ENCODE measurements around the gene RAB3GAP2.
"Not testable (repeated sequence)": the region's sequence is repeated elsewhere in the genome, so short reads cannot be mapped to it uniquely, and the experiment has no call there.

The RAB3GAP2 gene

DNA sequence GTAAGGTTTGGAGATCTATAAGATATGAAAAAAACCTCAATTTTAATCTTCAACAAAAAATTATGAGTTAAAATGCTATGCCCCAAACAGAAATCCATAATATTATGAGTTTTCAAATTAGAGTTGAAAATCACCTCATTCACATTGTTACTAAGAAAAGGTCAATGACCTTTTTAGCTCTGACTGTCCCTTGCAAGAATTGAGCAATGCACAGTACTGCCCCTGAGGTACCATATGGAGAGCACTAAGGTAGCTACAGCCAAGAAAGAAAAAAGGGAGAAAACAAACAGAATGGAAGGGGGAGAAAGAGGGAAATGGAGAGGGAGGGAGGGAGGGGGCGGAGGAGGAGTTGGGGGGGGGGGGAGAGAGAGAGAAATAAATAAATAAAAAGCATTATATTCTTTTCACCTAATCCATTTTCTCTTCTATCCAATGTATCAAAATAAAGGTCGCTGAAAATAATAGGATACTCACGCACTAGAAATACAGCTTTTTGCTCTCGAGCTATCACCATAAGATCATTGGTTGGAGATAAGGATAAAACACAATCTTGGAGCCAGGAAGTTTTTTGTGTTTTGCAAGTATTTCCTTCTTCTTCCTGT, 58.8 kb downstream of the RAB3GAP2 start:
- DNase-seq (ENCODE audit: low read depth in 1 of 2, low spot score in 1 of 2) = no peak

DNA sequence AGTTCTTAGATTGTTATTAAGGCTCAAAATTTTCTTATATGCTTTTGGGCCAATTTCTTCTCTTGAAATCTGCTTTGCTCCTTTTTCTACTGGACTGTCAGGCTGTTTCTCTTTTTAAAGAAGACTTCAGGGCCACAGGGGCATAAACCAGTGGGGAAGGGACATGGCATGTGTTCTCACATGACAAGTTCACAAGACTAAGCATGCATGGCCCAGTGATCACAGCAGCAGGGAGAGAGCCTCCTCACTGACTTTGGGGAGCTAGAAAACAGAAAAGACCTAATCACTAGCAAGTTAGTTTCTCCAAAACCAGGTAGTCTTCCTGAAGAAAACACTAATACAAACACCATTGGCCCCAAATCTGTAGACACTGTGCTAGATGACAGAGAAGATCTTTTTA, 64.8 kb downstream of the RAB3GAP2 start:
- DNase-seq (ENCODE audit: low read depth in 1 of 2, low spot score in 1 of 2) = no peak

DNA sequence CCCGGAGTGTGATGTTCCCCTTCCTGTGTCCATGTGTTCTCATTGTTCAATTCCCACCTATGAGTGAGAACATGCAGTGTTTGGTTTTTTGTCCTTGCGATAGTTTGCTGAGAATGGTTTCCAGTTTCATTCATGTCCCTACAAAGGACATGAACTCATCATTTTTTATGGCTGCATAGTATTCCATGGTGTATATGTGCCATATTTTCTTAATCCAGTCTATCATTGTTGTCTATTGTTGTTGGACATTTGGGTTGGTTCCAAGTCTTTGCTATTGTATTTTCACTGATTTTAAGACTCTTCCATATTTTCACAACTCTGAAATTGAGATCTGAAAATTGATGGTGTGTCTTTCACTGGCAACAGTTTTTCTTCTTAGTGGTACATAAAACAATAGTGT, 67.5 kb downstream of the RAB3GAP2 start:
- DNase-seq (ENCODE audit: low read depth in 1 of 2, low spot score in 1 of 2) = not testable (repeated sequence)

DNA sequence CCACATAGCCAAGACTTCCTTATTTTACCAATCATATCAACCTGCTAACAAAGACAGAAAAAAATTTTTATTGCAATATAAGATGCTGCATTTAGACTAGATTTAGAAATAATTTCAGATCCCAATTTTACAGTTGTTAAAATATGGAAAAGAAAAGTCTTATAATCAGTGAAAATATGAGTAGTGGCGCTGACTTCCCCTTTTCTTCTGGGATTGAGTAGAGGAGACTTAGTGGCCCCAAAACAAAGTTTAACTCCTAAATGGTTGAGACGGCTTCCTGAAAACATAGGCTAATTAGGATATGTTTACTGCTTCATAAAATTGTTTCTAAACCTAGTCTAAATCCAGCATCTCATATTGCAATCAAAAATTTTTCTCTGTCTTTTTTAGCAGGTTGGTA, 68.4 kb downstream of the RAB3GAP2 start:
- no peak for DNase-seq (ENCODE audit: low read depth in 1 of 2, low spot score in 1 of 2)

DNA sequence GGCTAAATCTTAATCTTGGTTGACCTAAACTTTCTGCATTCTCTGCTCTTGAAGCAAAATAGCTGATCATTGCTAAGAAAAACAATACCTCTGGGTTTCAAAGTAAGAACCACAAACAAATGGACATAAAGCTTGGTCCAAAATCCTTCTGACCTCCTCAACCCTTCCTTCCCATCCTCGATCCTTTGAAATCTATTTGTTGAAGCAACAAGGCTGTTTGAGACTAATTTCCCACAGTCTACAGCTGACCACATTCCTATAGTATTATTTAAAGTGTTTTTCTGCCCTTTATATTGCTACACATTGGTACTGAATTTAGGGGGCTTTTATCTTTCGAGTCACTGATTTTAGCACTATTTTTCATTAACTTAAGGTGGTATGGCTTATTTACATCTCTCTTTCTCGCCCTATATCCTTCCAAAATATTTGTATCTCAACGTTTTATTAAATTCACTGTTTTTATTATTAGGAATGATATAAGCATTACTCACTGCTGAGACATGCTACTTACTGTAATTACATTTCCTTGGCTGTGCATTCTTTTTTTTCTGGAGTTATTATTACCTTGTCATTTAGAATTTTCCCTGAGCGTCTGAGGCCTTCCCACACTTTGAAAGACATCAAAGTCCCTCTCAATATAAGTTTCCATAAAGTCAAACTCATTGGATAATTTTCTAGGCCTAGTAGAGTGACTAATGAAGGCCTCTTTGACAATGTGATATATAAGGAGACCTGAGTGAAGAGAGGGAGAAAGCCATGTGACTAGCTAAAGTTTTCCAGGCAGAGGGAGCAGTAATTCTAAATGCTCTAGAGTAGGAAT, 73.9 kb downstream of the RAB3GAP2 start:
- DNase-seq (ENCODE audit: low read depth in 1 of 2, low spot score in 1 of 2) = no peak

DNA sequence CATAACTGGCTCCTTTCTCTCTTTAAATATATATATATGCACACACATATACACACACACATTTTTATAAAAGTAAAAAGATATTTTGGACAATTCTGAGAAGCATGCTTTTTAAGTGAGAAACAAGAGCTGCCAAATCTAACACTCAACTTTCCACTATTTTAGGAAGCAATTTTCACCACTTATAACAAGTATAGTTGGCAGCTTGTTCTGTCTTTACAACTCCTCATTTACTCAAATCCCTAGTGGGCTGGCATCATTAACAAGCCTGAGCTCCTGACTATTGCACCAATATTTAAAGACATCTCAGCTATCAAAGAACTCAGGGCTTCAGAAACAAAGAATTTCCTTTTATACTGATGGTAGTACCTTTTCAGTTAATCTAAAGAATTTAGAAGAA, 76.6 kb downstream of the RAB3GAP2 start:
- DNase-seq (ENCODE audit: low read depth in 1 of 2, low spot score in 1 of 2) = no peak

DNA sequence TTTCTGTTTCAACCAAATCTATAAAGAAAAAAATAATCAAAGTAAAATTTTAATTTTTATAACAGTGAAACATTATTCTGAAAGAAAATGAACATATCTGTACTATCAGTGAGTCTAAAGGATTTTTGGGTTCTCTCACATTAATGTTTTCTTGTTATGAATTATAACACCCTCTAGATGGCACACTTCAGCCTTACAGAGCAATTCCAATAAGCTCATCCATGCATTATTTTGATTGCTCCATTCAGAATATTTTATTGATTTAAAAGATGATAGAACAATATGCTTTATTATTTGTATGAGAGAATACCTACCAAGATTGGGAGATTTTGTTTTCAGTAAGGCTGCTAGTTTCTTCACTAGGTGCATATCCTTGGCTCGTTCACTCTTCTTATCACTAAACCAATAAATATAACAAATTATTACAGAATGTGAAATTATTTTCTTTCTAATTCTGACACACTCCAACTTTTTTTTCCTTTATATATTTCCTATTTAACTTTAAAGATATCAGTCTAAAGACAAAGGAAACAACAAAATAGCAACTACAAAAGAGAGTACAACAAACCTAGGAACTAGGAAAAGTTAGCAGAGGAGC, 82.4 kb downstream of the RAB3GAP2 start:
- DNase-seq (ENCODE audit: low read depth in 1 of 2, low spot score in 1 of 2) = no peak

DNA sequence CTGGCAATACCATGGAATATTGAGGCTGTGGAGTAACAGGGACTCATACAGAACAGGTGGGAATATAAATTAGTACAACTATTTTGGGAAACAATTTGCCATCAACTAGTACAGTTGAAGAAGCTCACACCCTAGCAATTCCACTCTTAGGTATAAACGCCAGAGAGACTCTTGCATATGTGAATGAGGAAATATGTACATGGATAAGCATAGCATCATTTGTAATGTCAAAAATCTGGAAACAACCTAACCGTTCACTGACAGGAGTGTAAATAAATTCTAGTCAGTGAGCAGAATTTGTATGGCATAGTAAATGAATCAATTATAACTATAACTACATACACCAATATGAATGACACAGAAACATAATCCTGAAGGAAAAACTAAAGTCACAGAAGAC, 83.7 kb downstream of the RAB3GAP2 start:
- DNase-seq (ENCODE audit: low read depth in 1 of 2, low spot score in 1 of 2) = no peak

DNA sequence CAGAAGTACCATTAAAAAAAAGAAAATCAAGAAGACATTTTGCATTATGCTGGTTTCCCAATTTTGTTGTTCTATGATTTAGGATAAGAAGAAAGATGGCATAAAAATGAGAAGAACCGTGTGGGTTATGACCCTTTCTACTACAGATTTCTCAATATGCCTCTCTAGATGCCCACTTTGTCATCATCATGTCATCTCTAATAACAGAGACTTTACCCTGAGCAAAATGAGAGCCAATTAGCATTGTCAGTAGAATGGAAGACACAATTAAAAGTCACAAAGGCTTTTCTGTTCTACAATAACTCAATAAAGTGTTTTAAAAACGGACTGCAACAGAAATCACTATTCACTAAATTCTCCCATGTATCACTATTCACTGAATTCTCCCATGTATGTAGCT, 85.5 kb downstream of the RAB3GAP2 start:
- no peak for DNase-seq (ENCODE audit: low read depth in 1 of 2, low spot score in 1 of 2)

DNA sequence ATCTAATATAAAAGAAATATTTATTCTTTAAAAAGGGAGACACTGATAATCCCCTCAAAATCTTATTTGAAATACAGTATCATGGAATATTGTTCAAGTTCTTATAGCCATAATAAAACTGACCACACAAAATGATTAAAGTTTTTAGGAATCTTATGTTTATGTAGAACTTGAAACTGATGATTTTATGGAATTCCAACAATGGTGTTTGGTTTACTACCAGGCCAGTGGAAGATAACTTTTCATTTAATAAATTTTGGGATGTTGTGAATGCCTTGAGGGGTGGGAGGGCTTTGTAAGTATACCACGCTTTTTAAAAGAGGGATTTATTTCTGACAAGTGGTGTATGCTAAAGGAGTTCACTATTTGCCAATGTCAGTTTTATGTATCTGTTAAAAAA, 87.7 kb downstream of the RAB3GAP2 start:
- DNase-seq (ENCODE audit: low read depth in 1 of 2, low spot score in 1 of 2) = no peak

DNA sequence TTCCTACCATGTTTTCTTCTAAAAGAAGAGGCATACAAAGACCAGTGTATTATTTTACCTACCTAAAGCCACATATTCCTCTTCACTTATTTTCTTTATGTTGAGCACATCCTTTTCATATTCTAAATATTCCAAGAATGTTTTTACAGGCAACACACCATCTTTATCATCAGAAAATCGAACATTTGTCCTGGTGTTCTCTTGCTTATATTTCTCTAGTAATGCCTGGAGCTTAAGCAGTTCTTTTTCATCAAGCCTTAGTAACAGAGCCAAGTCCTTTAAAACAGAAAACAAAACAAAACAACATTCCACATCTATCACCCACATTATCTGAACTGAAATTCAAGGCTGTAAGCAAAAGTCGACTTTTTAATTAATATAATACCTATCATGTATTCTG, 89.6 kb downstream of the RAB3GAP2 start:
- DNase-seq (ENCODE audit: low read depth in 1 of 2, low spot score in 1 of 2) = no peak

DNA sequence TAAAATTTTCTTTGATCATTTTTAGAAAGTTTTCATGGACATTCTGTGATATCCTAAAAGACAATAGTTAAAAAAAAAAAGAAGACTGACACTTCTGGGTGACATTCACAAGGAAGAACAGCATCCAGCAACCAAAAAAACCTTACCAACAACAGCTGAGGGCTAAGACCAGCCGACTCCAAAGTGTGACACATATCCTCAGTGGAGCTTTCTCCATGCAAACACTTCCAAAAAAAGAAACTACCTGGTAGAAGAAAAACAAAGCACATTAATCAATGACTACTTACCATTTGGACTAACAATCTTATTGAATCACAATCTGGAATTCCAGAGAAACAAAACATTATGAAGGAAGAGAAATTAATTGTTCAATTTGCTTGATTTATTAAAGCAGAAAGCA, 90.1 kb downstream of the RAB3GAP2 start:
- no peak for DNase-seq (ENCODE audit: low read depth in 1 of 2, low spot score in 1 of 2)

DNA sequence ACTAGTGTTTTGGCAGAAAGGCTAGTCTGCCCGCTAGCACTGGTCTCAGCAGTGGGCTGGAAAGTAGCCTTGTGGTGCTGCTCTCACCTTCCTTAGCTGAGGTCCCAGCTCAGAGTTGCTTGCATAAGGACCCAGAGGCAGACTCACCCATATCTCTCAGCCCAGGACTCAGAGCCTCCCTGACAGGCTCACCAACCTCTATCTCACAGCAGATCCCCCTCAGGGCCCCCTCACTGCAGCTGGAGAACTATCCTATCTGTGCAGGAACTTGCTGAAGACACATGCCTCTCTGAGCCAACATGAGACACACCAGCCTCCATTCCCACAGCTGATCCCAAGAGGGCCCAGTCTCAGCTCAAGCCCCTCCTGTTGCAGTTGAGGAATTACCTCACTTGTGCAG, 95.7 kb downstream of the RAB3GAP2 start:
- DNase-seq (ENCODE audit: low read depth in 1 of 2, low spot score in 1 of 2) = no peak

DNA sequence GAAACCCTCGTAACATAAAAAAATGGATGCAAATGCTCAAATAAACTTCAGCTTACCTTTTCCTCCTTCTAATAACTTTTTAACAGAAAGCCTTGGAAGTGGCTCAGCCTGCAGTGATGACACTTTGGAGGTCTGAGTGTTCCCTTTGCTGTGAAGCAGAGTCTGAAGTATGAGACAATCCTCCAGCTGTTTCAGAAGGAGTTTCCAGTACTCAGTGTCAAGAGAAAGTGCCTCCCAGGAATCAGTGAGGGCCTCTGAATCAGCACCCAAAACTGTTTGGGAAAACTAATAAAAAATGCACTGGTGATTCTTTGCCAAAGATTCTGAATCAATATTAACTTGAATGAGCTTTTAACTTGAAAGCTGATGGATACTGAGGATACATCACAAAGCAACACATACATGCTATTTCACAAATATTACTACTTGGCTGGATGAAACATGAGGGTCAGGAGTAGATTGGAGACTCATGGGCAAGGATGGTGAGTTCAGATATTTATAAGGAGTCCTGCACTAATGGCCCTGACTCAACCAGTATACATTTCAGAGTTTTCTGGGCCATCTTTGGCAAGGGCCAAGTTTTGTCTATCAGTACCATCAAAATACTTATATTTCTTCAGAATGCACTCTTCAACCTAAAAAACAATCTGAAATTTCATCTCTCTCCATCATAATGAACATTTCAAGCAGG, 101.3 kb downstream of the RAB3GAP2 start:
- DNase-seq (ENCODE audit: low read depth in 1 of 2, low spot score in 1 of 2) = no peak

DNA sequence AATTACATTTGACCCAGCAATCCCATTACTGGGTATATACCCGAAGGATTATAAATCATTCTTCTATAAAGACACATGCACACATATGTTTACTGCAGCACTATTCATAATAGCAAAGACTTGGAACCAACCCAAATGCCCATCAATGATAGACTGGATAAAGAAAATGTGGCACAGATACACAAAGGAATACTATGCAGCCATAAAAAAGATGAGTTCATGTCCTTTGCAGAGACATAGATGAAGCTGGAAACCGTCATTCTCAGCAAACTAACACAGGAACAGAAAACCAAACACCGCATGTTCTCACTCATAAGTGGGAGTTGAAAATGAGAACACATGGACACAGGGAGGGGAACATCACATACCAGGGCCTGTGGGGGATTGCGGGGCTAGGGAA, 102.4 kb downstream of the RAB3GAP2 start:
- not testable (repeated sequence) for DNase-seq (ENCODE audit: low read depth in 1 of 2, low spot score in 1 of 2)

DNA sequence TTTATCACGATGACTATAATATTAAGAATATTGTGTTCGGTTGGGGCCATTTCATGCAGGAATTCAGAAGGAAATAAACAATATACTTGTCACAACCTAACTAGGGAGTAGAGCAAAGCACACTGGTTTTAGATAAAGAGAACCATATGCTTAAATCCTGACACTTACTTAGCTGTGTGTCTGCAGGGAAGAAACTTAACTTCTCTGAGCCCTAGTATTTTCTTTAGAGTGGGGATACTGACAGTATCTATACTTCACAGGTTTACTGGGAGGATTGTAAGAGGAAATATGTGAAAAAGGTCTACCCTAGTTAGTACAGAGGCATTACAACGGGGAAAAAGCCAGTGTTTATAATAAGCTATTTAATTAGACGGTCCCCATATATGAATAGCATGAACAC, 105.4 kb downstream of the RAB3GAP2 start:
- DNase-seq (ENCODE audit: low read depth in 1 of 2, low spot score in 1 of 2) = no peak

DNA sequence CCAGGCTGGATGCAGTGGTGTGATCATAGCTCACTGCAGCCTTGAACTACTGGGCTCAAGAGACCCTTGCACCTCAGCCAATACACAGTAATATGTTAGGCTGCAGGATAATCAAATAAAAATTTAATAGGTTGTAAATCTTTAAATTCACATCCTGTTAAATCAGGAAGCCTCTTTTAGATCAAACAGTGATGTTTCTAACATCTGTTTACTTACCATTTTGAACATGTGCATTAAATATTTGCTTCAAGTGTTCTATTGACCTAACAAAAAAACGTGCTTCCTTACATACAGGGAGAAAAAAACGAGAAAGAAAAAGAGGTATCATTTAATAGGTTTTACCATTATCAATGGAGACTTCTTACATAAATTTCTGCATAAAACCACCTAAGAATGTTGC, 107.7 kb downstream of the RAB3GAP2 start:
- no peak for DNase-seq (ENCODE audit: low read depth in 1 of 2, low spot score in 1 of 2)

DNA sequence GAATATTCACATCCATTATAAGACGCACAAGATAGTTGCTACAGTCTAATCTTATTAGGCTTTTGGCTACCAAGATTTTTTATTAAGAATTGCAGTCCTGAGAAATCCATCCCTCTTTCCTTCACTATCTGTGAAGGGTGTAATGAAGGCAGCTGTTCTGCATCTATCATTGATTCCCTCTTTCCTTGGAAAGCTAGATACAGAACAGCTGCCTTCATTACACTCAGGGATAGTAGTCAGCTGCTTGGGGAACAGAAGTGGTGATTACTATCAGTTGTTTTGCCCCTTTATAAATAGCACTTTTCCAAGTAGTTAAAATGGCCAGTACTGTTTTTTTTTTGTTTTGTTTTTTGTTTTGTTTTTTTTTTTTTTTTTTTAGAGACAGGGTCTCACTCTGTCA, 108.1 kb downstream of the RAB3GAP2 start:
- no peak for DNase-seq (ENCODE audit: low read depth in 1 of 2, low spot score in 1 of 2)

DNA sequence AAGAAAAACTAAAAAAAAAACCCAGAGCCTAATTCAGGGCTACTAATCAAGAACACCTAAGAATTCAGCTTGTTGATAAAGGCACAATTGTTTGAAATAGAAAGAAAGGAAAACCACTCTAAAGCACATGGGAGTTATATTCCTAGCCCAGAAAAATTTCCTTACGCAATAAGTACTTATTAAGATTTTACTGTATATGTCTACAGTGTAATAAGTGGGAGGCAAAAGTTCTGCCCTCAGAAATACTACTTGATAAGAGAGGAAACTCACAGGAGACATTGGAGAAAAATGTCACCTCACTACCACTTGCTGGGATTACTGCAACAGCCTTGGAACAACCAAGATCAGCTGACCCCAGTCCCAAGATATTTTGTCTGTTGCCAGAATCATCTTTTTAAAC, 112.2 kb downstream of the RAB3GAP2 start:
- no peak for DNase-seq (ENCODE audit: low read depth in 1 of 2, low spot score in 1 of 2)

DNA sequence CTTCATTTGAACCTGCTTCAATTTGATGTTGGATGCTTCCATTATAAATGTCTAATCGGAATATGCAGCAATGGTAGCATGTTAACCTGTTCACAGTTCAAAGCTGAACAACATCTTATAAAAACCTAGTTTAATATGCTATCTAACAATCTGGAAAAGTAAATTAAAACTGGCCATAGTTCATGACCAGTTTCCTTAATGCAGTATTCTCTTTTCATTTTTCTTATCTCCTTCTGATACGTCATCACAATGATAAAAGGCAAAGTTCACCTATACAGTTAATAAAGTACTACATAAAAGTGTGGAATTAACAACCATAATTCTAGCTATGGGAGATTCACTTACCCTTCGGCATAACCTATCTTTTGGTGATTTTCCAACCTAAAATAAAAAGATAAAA, 113.2 kb downstream of the RAB3GAP2 start:
- no peak for DNase-seq (ENCODE audit: low read depth in 1 of 2, low spot score in 1 of 2)

DNA sequence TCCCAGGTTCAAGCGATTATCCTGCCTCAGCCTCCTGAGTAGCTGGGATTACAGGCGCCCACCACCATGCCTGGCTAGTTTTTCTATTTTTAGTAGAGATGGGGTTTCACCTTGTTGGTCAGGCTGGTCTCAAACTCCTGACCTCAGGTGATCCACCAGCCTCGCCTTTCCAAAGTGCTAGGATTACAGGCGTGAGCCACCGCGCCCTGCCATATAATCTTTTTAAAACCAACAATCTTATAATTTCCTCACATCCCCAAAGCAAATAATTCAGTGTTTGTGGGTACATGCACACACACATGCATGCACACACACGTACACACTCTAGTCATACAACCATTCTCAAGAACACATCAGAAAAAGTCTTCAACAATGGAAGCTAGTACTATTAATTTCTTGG, 113.7 kb downstream of the RAB3GAP2 start:
- not testable (repeated sequence) for DNase-seq (ENCODE audit: low read depth in 1 of 2, low spot score in 1 of 2)

DNA sequence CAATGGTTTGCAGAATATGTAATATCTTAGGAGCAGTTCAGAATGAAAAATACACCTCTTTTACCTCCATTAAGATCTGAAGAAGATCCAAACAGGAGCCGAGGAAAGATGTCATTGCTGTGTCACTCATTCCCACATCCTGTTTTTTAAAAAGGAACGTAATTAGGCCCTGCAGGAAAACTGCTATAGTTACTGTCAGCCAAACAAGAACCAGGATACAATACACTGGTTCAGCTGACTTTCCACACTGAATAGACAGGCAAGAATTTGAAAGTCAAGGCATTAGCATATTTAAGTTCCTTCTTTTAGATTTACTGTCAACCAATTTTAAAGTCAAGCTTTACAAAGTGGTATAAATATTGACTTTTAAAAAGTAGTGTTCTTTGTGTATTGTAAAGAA, 114.5 kb downstream of the RAB3GAP2 start:
- no peak for DNase-seq (ENCODE audit: low read depth in 1 of 2, low spot score in 1 of 2)
